Omental fat pad (tissue), 4 donors: ENCODE data around the gene ADIPOR1. TPM values are rescaled to one million over a fixed set of nuclear protein-coding genes. Genes with fewer than 3 reads are reported as not detected.
"Not testable (repeated sequence)": the region's sequence is repeated elsewhere in the genome, so short reads cannot be mapped to it uniquely, and the experiment has no call there.

Experiments
- ATAC-seq: fragments of 150-250 bp; one replicate; pipeline ENCODE4 v1.9.1; 2016; ENCODE audit warnings: mild to moderate bottlenecking, moderate library complexity; ENCODE audit not compliant: low FRiP score
- DNase-seq: peaks from one replicate; pipeline ENCODE4 v3.0.0-alpha.2; 2019; ENCODE audit warnings: low spot score
- total RNA-seq, 4 donors: library from RNA; depleted of rRNA; stranded (reverse); fragments of >200 nt; gene quantifications; one replicate each; pipeline ENCODE4 v1.1.0, GENCODE V29; 2016
- TF ChIP-seq, protein P1 (sequence below), 3 donors: fragments of 450-650 bp; IDR thresholded peaks; one replicate each; pipeline ENCODE4 v1.5.1; 2016 to 2017; ENCODE audit warnings: antibody characterized with exemption in 3 of 3, mild to moderate bottlenecking in 3 of 3, moderate library complexity in 2 of 3

The ADIPOR1 gene, protein sequence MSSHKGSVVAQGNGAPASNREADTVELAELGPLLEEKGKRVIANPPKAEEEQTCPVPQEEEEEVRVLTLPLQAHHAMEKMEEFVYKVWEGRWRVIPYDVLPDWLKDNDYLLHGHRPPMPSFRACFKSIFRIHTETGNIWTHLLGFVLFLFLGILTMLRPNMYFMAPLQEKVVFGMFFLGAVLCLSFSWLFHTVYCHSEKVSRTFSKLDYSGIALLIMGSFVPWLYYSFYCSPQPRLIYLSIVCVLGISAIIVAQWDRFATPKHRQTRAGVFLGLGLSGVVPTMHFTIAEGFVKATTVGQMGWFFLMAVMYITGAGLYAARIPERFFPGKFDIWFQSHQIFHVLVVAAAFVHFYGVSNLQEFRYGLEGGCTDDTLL
- 100 to 1,000 TPM in 1 of 4 donors, 10 to 100 TPM in 3; 79.0 to 117 (median 94.2) TPM for total RNA-seq

DNA sequence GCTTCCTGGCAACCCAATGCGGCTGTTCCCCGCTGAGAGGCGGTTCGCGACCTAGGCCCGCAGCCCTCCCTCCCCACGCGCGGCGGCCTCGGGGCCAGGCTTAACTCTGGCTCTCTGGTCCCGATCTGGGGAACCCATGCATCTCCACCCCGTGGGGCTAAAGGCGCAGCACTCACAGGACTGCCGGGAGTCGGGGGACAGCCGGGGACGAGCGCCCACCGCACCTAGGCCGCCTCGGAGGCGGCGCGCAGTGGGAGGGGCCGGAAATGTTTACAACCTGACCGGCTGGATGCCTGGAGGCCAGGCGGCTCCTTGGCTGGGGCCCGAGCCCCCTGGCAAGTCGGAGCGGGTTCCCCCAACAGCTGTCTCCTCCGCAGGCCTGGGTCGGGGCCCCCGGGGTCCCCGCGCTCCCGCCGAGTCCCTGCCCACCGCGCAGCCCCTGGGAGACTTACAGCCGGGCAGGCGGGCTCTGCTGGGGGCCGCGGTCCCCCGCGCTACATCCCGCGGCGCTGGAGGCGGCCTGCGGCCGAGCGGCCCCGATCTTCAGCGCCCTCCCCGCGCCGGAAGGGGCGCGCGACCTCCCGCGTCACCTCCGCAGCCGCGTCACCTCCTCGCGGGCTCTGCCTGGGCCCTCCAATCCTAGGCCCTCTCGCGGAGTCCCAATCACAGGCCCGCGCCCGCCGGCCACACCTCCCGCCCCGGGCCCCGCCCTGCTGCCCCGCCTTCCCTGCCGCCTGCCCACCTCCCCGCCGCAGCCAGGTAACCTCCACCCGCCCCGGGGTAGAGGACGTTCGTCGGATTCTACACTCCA, at the start of gene ADIPOR1:
ADIPOR1 (minus strand) TSS at position 580 of the 811 bp plus-strand sequence. CDS start 7,242 bp downstream, outside the sequence.
- ATAC-seq: peak; percentile 98
- peak; percentile 65 for DNase-seq
- TF ChIP-seq, protein P1, sequence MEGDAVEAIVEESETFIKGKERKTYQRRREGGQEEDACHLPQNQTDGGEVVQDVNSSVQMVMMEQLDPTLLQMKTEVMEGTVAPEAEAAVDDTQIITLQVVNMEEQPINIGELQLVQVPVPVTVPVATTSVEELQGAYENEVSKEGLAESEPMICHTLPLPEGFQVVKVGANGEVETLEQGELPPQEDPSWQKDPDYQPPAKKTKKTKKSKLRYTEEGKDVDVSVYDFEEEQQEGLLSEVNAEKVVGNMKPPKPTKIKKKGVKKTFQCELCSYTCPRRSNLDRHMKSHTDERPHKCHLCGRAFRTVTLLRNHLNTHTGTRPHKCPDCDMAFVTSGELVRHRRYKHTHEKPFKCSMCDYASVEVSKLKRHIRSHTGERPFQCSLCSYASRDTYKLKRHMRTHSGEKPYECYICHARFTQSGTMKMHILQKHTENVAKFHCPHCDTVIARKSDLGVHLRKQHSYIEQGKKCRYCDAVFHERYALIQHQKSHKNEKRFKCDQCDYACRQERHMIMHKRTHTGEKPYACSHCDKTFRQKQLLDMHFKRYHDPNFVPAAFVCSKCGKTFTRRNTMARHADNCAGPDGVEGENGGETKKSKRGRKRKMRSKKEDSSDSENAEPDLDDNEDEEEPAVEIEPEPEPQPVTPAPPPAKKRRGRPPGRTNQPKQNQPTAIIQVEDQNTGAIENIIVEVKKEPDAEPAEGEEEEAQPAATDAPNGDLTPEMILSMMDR (IDR thresholded peaks at IDR 0.05): no peak

DNA sequence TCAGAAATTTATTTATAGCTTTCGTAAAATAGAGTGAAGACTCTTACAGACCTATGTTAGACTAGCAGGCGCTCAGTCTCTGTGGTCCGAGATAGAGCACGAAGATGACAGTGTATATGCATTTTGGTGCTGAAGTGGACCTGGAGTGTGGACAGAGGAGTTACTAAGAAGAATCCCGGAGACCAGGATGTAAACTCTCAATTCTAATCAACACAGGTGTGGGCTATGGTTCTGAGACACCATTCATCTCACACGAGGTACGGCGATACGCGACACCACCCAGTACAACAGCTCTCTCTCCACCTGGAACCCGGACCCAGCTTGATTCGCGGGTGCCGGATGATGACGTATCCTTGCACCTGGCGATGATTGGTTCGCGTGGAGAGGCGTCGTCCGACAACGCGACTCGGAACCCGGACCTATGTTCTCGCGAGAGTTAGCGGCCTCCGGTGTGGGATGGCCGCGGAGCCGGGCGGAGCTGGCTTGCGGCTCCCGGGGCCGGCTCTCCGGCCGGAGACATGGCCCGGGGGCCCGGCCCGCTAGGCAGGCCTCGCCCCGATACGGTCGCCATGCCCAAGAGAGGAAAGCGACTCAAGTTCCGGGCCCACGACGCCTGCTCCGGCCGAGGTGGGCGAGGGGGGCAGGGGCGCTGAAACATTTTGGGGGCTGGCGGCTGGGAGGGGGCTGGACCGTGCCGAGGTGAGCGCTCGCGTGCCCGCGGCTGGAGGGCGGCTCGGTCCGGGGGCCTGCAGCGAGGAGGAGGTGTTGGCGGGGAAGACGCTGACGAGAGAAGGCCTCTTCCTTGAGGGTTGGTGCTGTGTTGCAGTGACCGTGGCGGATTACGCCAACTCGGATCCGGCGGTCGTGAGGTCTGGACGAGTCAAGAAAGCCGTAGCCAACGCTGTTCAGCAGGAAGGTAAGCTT, 49.1 kb upstream of the ADIPOR1 start, which contains the start of gene TMEM183A:
TMEM183A (plus strand) TSS at position 427 of the 924 bp plus-strand sequence; CDS start at position 519, 92 bp downstream.
- ATAC-seq: peak; percentile 97
- TF ChIP-seq, protein P1 (IDR thresholded peaks at IDR 0.05): no peak
- DNase-seq: peak; percentile 94

DNA sequence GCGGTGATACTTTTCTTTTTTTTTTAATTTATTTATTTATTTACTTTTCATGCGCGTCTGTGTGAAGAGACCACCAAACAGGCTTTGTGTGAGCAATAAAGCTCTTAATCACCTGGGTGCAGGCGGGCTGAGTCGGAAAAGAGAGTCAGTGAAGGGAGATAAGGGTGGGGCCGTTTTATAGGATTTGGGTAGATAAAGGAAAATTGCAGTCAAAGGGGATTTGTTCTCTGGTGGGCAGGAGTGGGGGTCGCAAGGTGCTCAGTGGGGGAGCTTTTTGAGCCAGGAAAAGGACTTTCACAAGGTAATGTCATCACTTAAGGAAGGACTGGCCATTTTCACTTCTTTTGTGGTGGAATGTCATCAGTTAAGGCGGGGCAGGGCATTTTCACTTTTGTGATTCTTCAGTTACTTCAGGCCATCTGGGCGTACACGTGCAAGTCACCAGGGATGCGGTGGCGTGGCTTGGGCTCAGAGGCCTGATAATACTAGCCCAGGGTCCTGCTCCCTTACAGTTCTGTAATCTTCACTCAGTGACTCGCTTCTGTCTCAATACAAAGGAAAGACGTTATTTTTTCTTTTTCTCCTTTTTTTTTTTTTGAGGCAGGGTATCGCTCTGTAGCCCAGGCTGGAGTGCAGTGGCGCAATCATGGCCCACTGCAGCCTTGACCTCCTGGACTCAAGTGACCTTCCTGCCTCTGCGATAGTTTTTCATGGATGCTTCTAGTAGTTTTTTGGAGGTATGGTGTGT, 47.5 kb upstream of the ADIPOR1 start:
- ATAC-seq: not testable (repeated sequence)

DNA sequence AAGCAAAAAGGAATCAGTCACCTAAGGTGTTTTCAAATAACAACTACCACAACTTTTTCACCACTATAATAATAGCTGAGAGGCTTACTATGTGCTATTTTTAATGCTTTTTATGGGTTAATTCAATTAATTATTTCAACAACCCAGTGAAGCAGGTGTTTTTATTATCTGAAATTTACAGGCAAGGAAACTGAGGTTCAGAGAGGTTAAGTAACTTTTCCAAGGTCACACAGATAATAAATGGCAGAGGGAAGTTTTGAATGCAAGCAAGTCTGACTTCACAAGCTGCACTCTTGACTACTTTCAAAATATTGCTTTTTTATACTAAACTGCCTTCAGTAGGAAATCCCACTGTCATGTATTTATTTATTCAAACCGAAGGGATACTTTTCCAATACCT, 44.8 kb upstream of the ADIPOR1 start:
- TF ChIP-seq, protein P1 (IDR thresholded peaks at IDR 0.05): no peak
- no peak for DNase-seq
- ATAC-seq: no peak

More for the DNA sequence above, 47.5 kb upstream of the ADIPOR1 start:
- DNase-seq: not testable (repeated sequence)

DNA sequence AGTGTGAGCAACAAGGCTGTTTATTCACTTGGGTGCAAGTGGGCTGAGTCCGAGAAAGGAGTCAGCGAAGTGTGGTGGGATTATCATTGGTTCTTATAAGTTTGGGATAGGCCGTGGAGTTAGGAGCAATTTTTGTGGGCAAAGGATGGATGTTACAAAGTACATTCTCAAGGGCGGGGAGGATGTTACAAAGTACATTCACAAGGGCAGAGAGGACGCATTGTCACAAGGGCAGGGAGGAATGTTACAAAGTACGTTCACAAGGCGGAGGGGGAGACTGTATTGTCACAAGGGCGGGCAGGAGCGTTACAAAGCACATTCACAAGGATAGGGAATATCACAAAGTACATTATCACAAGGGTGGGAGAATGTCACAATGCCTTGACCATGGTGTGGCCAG, 43.9 kb upstream of the ADIPOR1 start:
- ATAC-seq (no peak), DNase-seq (no peak)
- TF ChIP-seq, protein P1 (IDR thresholded peaks at IDR 0.05): no peak

DNA sequence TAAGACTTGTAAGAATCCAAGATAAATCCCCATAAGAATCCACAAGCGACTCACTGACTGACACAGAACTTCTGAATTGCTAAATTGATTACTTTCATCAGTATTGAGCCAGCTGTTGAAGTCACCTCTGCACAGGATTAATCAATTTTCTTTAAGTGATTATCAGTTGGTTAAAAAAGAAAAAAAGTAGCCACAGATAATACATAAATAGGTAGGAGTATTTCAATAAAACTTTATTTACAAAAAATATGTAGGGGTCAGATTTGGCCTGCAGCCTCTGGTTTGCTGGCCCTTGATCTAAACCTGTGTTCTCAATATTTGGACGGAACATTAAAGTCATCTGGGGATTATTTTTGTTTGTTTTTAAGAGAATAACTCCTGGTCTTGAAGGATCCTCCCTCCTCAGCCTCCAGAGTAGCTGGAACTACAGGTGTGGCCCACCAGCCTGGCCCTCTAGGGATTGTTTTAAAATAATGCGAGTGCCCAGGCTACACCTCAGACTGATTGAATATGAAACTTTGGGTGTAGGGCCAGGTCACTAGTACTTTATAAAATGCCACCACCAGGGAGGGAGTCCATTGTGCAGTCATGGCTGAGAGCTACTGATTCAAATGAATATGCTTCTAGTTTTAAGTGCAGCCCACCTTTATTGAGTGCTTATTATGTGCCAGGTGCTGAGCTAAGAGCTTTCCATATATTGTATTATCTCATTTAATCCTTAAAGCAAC, 42.3 kb upstream of the ADIPOR1 start:
- TF ChIP-seq, protein P1 (IDR thresholded peaks at IDR 0.05): no peak
- no peak for DNase-seq
- ATAC-seq: no peak
